Bronchial epithelial cell (primary cell): Measurements from ENCODE around the gene C5AR2. TPM values are rescaled to one million over a fixed set of nuclear protein-coding genes. Genes with fewer than 3 reads are reported as not detected.

Experiments
- DNase-seq: peaks from one replicate; pipeline ENCODE4 v3.0.0-alpha.2; 2010; ENCODE audit warnings: low read depth
- FAIRE-seq: peaks from 2 replicates; lab custom pipeline; 2011; peaks lifted over from hg19 to GRCh38; lab: Jason Lieb, UNC
- H3K27me3 ChIP-seq: 2 replicates; pipeline ENCODE4 v1.5.1; 2011; ENCODE audit warnings: low read length; ENCODE audit not compliant: control insufficient read depth, insufficient read depth
- H3K36me3 ChIP-seq: 2 replicates; pipeline ENCODE4 v1.5.1; 2011; ENCODE audit warnings: low read length; ENCODE audit not compliant: control insufficient read depth, insufficient read depth
- H3K4me3 ChIP-seq: 2 replicates; pipeline ENCODE4 v1.5.1; 2011; ENCODE audit warnings: mild to moderate bottlenecking, low read depth, low read length, control low read depth
- CTCF ChIP-seq: IDR thresholded peaks from 2 replicates; pipeline ENCODE4 v1.5.1; 2011; ENCODE audit warnings: mild to moderate bottlenecking, moderate library complexity, low read length, control low read depth, inconsistent platforms; ENCODE audit not compliant: insufficient read depth, severe bottlenecking
- total RNA-seq: library from RNA; depleted of rRNA; stranded (reverse); fragments of >200 nt; gene quantifications from 2 replicates; pipeline ENCODE4 v1.2.1, GENCODE V29; 2014

The C5AR2 gene
- total RNA-seq, 1 donor from 2014 or later: 0.53 TPM

DNA sequence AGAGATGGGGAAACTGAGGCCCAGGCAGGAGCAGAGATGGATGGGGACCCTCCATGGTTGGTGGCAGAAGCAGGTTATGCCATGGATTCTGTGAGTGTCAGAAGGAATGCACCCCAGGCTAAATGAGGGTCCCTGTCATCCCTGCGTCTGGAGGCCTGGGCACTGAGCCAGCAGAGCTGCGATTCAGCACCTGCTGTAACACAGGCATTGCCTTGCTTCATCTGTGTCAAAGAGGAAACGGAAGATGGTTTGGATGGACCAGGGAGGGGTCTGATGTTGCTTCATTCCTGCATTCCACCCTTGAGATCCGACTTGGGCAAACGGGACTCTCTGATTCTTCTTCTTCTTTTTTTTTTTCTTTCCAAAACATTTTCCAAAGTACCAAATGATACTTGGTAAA lies 21.2 kb upstream of the C5AR2 start:
- DNase-seq: peak; percentile 33
- no peak overlapping the region for H3K4me3 ChIP-seq

DNA sequence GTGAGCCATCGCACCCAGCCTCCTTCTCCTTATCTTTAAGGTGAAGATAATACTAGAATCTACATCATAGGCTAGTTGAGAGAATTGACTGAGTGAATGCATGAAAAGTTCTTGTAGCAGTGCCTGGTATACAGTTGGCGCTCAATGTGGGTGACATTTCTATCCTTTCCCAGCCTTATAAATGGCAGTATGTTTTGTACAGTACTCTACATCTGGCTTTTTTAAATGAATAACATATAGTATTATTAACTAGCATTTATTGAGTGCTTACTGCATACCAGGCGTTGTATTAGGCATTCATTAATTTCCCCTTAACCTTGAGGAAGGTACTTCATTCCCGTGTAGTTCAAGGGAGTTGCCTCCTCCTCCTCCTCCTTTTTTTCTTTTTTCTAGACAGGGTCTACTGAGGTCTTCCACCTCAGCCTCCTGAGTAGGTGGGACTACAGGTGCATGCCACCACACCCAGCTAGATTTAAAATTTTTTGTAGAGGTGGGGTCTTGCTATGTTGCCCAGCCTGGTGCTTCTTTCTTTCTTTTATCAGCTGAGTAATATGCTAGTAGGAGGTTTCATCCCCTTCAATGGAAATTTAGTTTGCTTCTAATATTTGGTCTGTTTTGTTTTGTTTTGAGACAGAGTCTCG lies 19.5 kb upstream of the C5AR2 start:
- FAIRE-seq: no peak
- DNase-seq: no peak
- Histone ChIP-seq H3K27me3 (no peaks in the 10 kb centered on the region), H3K4me3 (no peak overlapping the region), H3K36me3 (no peaks in the 10 kb centered on the region)
- TF ChIP-seq CTCF: no peak

More for the DNA sequence above, 21.2 kb upstream of the C5AR2 start:
- no peaks in the 10 kb centered on the region for H3K27me3 ChIP-seq
- H3K36me3 ChIP-seq: no peaks in the 10 kb centered on the region
- TF ChIP-seq CTCF: no peak
- no peak for FAIRE-seq

- DNase-seq: no peak
- FAIRE-seq: no peak
- H3K27me3 ChIP-seq: no peaks in the 10 kb centered on the region
- TF ChIP-seq CTCF: no peak
- H3K4me3 ChIP-seq: no peak overlapping the region
- H3K36me3 ChIP-seq: no peaks in the 10 kb centered on the region
These were observed 18.1 kb upstream of the C5AR2 start for GRCh38 chr19:47313754-47314295.

- no peaks in the 10 kb centered on the region for H3K36me3 ChIP-seq
- no peak overlapping the region for H3K4me3 ChIP-seq
- peak; percentile 97 for DNase-seq
- no peaks in the 10 kb centered on the region for H3K27me3 ChIP-seq
- peak; percentile 85 for FAIRE-seq
- no peak for TF ChIP-seq CTCF
These were observed 16.7 kb upstream of the C5AR2 start for GRCh38 chr19:47315125-47315821.

GRCh38 chr19:47316513-47316912 lies 15.5 kb upstream of the C5AR2 start:
- DNase-seq: no peak
- no peak for TF ChIP-seq CTCF
- Histone ChIP-seq H3K4me3 (no peak overlapping the region), H3K36me3 (no peaks in the 10 kb centered on the region), H3K27me3 (no peaks in the 10 kb centered on the region)
- no peak for FAIRE-seq
